Activated CD8-positive, alpha-beta memory T cell treated with anti-CD3 and anti-CD28 coated beads for 36 hours (primary cell): ENCODE results near the gene PKP4. TPM values are rescaled to one million over a fixed set of nuclear protein-coding genes. Genes with fewer than 3 reads are reported as not detected.
"Not testable (repeated sequence)": the region's sequence is repeated elsewhere in the genome, so short reads cannot be mapped to it uniquely, and the experiment has no call there.

Experiments used
- CTCF ChIA-PET: fragments of 350-600 bp; sonication (Branson Sonifier 250); formaldehyde crosslinking; loops from one replicate; lab custom pipeline; 2021; ENCODE audit warnings: antibody characterized with exemption; lab: Charles Lee
- POLR2A ChIA-PET: fragments of 350-600 bp; sonication (Branson Sonifier 250); formaldehyde crosslinking; loops from one replicate; lab custom pipeline; 2021; ENCODE audit warnings: antibody characterized with exemption; lab: Charles Lee
- total RNA-seq, 2 experiments: library from RNA; stranded (reverse); gene quantifications; one replicate each; pipeline ENCODE4 v1.2.3, GENCODE V29; 2021

Gene PKP4
- total RNA-seq, 2 experiments from 2014 or later: 36.5 to 37.5 TPM

- ChIA-PET POLR2A (no interaction called here), CTCF (no interaction called here)
Observed at GRCh38 chr2:158463496-158464095, 6.8 kb downstream of the PKP4 start.

GRCh38 chr2:158464426-158465281, 7.9 kb downstream of the PKP4 start:
- ChIA-PET CTCF (interaction anchor here (0.7 kb wide), 1 partner anchor 8 kb away, joined by 3 read pairs; the partner anchor contains the start of genes CCDC148 and PKP4), POLR2A (no interaction called here)

- POLR2A ChIA-PET: no interaction called here
- CTCF ChIA-PET: no interaction called here
Observed at GRCh38 chr2:158467248-158467647, 10.5 kb downstream of the PKP4 start.

GRCh38 chr2:158472829-158473228, 16.1 kb downstream of the PKP4 start:
- CTCF ChIA-PET: interaction anchor here (1.1 kb wide), 1 partner anchor 15 kb away, joined by 3 read pairs; no protein-coding TSS in a partner anchor
- POLR2A ChIA-PET: not testable (repeated sequence)

- POLR2A ChIA-PET: not testable (repeated sequence)
- CTCF ChIA-PET: interaction anchor here (1.1 kb wide), 1 partner anchor 15 kb away, joined by 3 read pairs; no protein-coding TSS in a partner anchor
Observed at GRCh38 chr2:158473300-158473699, 16.5 kb downstream of the PKP4 start.

- ChIA-PET POLR2A (no interaction called here), CTCF (interaction anchor here (1.1 kb wide), 1 partner anchor 16 kb away, joined by 3 read pairs; no protein-coding TSS in a partner anchor)
Observed at GRCh38 chr2:158473719-158474392, 17.1 kb downstream of the PKP4 start.

GRCh38 chr2:158474526-158475011, 17.8 kb downstream of the PKP4 start:
- POLR2A ChIA-PET, CTCF ChIA-PET: not testable (repeated sequence)

- ChIA-PET POLR2A (no interaction called here), CTCF (no interaction called here)
Observed at GRCh38 chr2:158477202-158477601, 20.4 kb downstream of the PKP4 start.

- ChIA-PET POLR2A (interaction anchor here (0.9 kb wide), 1 partner anchor 16 kb away, joined by 3 read pairs; no protein-coding TSS in a partner anchor), CTCF (no interaction called here)
Observed at GRCh38 chr2:158478237-158478636, 21.5 kb downstream of the PKP4 start.

GRCh38 chr2:158478816-158479215, 22.1 kb downstream of the PKP4 start:
- ChIA-PET CTCF (no interaction called here), POLR2A (interaction anchor here (0.9 kb wide), 1 partner anchor 16 kb away, joined by 3 read pairs; no protein-coding TSS in a partner anchor)

- CTCF ChIA-PET: no interaction called here
- POLR2A ChIA-PET: no interaction called here
Observed at GRCh38 chr2:158481116-158481515, 24.4 kb downstream of the PKP4 start.

GRCh38 chr2:158482594-158482993, 25.8 kb downstream of the PKP4 start:
- CTCF ChIA-PET: no interaction called here
- POLR2A ChIA-PET: no interaction called here

- CTCF ChIA-PET: no interaction called here
Observed at GRCh38 chr2:158484892-158485556, 28.3 kb downstream of the PKP4 start.

GRCh38 chr2:158486150-158486969, 29.6 kb downstream of the PKP4 start:
- ChIA-PET CTCF (no interaction called here), POLR2A (no interaction called here)

More at GRCh38 chr2:158484892-158485556, 28.3 kb downstream of the PKP4 start:
- POLR2A ChIA-PET: no interaction called here

- CTCF ChIA-PET: no interaction called here
- POLR2A ChIA-PET: no interaction called here
Observed at GRCh38 chr2:158486970-158487325, 30.2 kb downstream of the PKP4 start.

- CTCF ChIA-PET: no interaction called here
- POLR2A ChIA-PET: no interaction called here
Observed at GRCh38 chr2:158487419-158487818, 30.7 kb downstream of the PKP4 start.

- ChIA-PET CTCF (no interaction called here), POLR2A (no interaction called here)
Observed at GRCh38 chr2:158488442-158489216, 31.9 kb downstream of the PKP4 start.
